Endothelial cell of umbilical vein (primary cell): ENCODE results near the gene AQP1. TPM values are rescaled to one million over a fixed set of nuclear protein-coding genes. Genes with fewer than 3 reads are reported as not detected.

Experiments
- BruUV-seq: library from RNA; stranded (reverse); fragments of 400-500 nt; replicated peaks from 2 replicates; lab custom pipeline; 2021; lab: Mats Ljungman, UMichigan
- CTCF ChIA-PET: fragments of 300-600, 350-600 bp; sonication (Branson Sonifier 250); formaldehyde crosslinking; loops from one replicate; lab custom pipeline; 2021; ENCODE audit warnings: antibody characterized with exemption, inconsistent platforms; lab: Charles Lee
- POLR2A ChIA-PET: fragments of 300-600, 350-600 bp; sonication (Branson Sonifier 250); formaldehyde crosslinking; loops from one replicate; lab custom pipeline; 2021; ENCODE audit warnings: antibody characterized with exemption, inconsistent platforms; lab: Charles Lee
- DNase-seq: peaks from one replicate; pipeline ENCODE4 v3.0.0-alpha.2; 2011; ENCODE audit warnings: low read depth, low spot score
- FAIRE-seq: peaks from 2 replicates; lab custom pipeline; 2011; peaks lifted over from hg19 to GRCh38; lab: Jason Lieb, UNC
- H2AFZ ChIP-seq: 2 replicates; pipeline ENCODE4 v1.6.0; 2012; ENCODE audit warnings: low read depth, low read length, control low read depth, inconsistent platforms
- H3K27ac ChIP-seq: 2 replicates; pipeline ENCODE4 v1.5.1; 2011; ENCODE audit warnings: low read depth, mild to moderate bottlenecking, control low read depth, low read length, moderate library complexity; ENCODE audit not compliant: insufficient read depth
- H3K27me3 ChIP-seq, 2 experiments: 2 replicates each; pipeline versions ENCODE4 v1.6.0 to v1.6.1; 2011; ENCODE audit warnings: low read length in 2 of 2, mixed read lengths in 1 of 2; ENCODE audit not compliant: control insufficient read depth in 2 of 2, insufficient read depth in 2 of 2
- H3K36me3 ChIP-seq, 2 experiments: 2 replicates in 1 of 2; 3 replicates in 1 of 2; pipeline ENCODE4 v1.5.1; 2011; ENCODE audit warnings: low read length in 2 of 2, mild to moderate bottlenecking in 1 of 2, moderate library complexity in 1 of 2; ENCODE audit not compliant: control insufficient read depth in 2 of 2, insufficient read depth in 2 of 2; ENCODE audit errors: extremely low read depth in 1 of 2
- H3K4me1 ChIP-seq: 3 replicates; pipeline ENCODE4 v1.5.1; 2011; ENCODE audit warnings: mild to moderate bottlenecking, low read length; ENCODE audit not compliant: control insufficient read depth, insufficient read depth; ENCODE audit errors: extremely low read depth
- H3K4me2 ChIP-seq: 2 replicates; pipeline ENCODE4 v1.6.1; 2011; ENCODE audit warnings: low read length, control low read depth, mixed read lengths; ENCODE audit not compliant: insufficient read depth
- H3K4me3 ChIP-seq, 3 experiments: fragments of 200-600 bp in 1 of 3; sonication (generic), shearing (Covaris generic) in 1 of 3; replicated peaks in 1 of 3; 2 replicates each; pipeline ENCODE4 v1.5.1; 2011 to 2016; ENCODE audit warnings: control low read depth in 3 of 3, low read length in 3 of 3, mild to moderate bottlenecking in 2 of 3, inconsistent platforms in 1 of 3, low read depth in 1 of 3, moderate library complexity in 1 of 3; ENCODE audit not compliant: insufficient read depth in 1 of 3
- H3K79me2 ChIP-seq: 2 replicates; pipeline ENCODE4 v1.6.0; 2012; ENCODE audit warnings: low read length, inconsistent platforms; ENCODE audit not compliant: control insufficient read depth, insufficient read depth
- H3K9ac ChIP-seq: replicated peaks from 2 replicates; pipeline ENCODE3; 2011; ENCODE audit warnings: low read length, control low read depth; ENCODE audit not compliant: insufficient read depth; ENCODE audit errors: extremely low read depth
- H3K9me1 ChIP-seq: replicated peaks from 3 replicates; pipeline ENCODE4 v1.6.0; 2011; ENCODE audit warnings: mild to moderate bottlenecking, low read length; ENCODE audit not compliant: control insufficient read depth, insufficient read depth; ENCODE audit errors: extremely low read depth
- H3K9me3 ChIP-seq: replicated peaks from 2 replicates; pipeline ENCODE4 v1.5.1; 2012; ENCODE audit warnings: low read length, inconsistent platforms; ENCODE audit not compliant: control insufficient read depth, insufficient read depth
- H4K20me1 ChIP-seq: replicated peaks from 2 replicates; pipeline ENCODE3; 2011; ENCODE audit warnings: mild to moderate bottlenecking, low read length; ENCODE audit not compliant: control insufficient read depth, insufficient read depth; ENCODE audit errors: extremely low read depth
- CTCF ChIP-seq, 2 donors: IDR thresholded peaks; 1 replicate in 1 of 2; 2 replicates in 1 of 2; pipeline ENCODE4 v1.5.1; 2011; ENCODE audit warnings: low read length in 2 of 2, mild to moderate bottlenecking in 2 of 2, moderate library complexity in 2 of 2, control low read depth in 1 of 2, inconsistent platforms in 1 of 2, low read depth in 1 of 2; ENCODE audit not compliant: insufficient read depth in 1 of 2; ENCODE audit errors: extremely low read depth in 1 of 2
- EZH2 ChIP-seq: IDR thresholded peaks from 2 replicates; pipeline ENCODE4 v1.6.1; 2012; ENCODE audit warnings: borderline replicate concordance, low read depth, mild to moderate bottlenecking, moderate library complexity, low read length, inconsistent platforms; ENCODE audit not compliant: severe bottlenecking
- FOS ChIP-seq: IDR thresholded peaks from 2 replicates; pipeline ENCODE4 v1.6.1; 2011; ENCODE audit warnings: mild to moderate bottlenecking, low read length, moderate library complexity, borderline replicate concordance; ENCODE audit not compliant: insufficient read depth
- GATA2 ChIP-seq: IDR thresholded peaks from 2 replicates; pipeline ENCODE4 v1.7.0; 2011; ENCODE audit warnings: low read depth, mild to moderate bottlenecking, moderate library complexity, mixed read lengths, low read length; ENCODE audit not compliant: insufficient read length, insufficient read depth
- JUN ChIP-seq: IDR thresholded peaks from 2 replicates; pipeline ENCODE4 v1.6.1; 2011; ENCODE audit warnings: borderline replicate concordance, low read depth; ENCODE audit not compliant: insufficient read length, insufficient read depth
- MAX ChIP-seq: IDR thresholded peaks from 2 replicates; pipeline ENCODE4 v1.6.1; 2011; ENCODE audit not compliant: insufficient read depth, insufficient read length
- MYC ChIP-seq: IDR thresholded peaks from one replicate; pipeline ENCODE4 v1.6.1; 2011; ENCODE audit warnings: mild to moderate bottlenecking, low read depth, low read length
- POLR2A ChIP-seq: IDR thresholded peaks from 2 replicates; pipeline ENCODE4 v1.6.1; 2012; ENCODE audit warnings: low read depth, mild to moderate bottlenecking, control low read depth, low read length
- POLR2AphosphoS5 ChIP-seq: IDR thresholded peaks from 2 replicates; pipeline ENCODE4 v1.6.1; 2012; ENCODE audit warnings: low read depth, mild to moderate bottlenecking, control low read depth, low read length, moderate library complexity; ENCODE audit not compliant: insufficient read depth
- dilution Hi-C: fragments of 300-500 bp; cut with MboI; formaldehyde crosslinking; loops from one replicate; pipeline ENCODE4 v1.15.0; 2019; ENCODE audit warnings: low sequenced_read_pairs; ENCODE audit not compliant: extremely low pct_ligation_motif_present
- intact Hi-C: fragments of 100-400 bp; cut with micrococcal nuclease; formaldehyde crosslinking; loops from one replicate; pipeline ENCODE4 v1.10.0; 2022
- polyA plus RNA-seq, 4 experiments: library from polyadenylated mRNA; depleted of rRNA in 3 of 4; stranded (reverse) in 3 of 4; unstranded in 1 of 4; fragments of >200 nt; gene quantifications; 2 replicates each; pipeline versions ENCODE4 v1.2.1 to v1.2.3, GENCODE V29; 2011 to 2012; ENCODE audit warnings: missing spikeins in 1 of 4
- total RNA-seq: library from RNA; stranded (reverse); gene quantifications from 2 replicates; pipeline ENCODE4 v1.2.3, GENCODE V29; 2021

The AQP1 gene
- total and polyA plus RNA-seq, 2 donors (not counting 3 experiments of a cell fraction or from before 2014, with no cell fraction given), result 11.7 to 15.9 TPM

GRCh38 chr7:30913821-30914515, 2.3 kb downstream of the AQP1 start:
- H3K4me3 ChIP-seq, result peak overlapping the region in 1 of 3 experiments; percentile 39
- no peak overlapping the region for H2AFZ ChIP-seq
- H4K20me1 ChIP-seq, result no peaks in the 10 kb centered on the region
- H3K36me3 ChIP-seq, result no peaks in the 10 kb centered on the region
- dilution Hi-C loops, result no loop called here
- ChIA-PET POLR2A (no interaction called here), CTCF (interaction anchor here (1.0 to 2.1 kb wide), 5 partner anchors 9 to 209 kb away, joined by 3 to 10 read pairs (median 4); no protein-coding TSS in a partner anchor)
- H3K27me3 ChIP-seq, result no peaks in the 10 kb centered on the region
- DNase-seq, result no peak
- H3K4me1 ChIP-seq, result peaks cover 9% of the 10 kb centered on the region
- BruUV-seq, result no TSS peak
- no peak overlapping the region for H3K4me2 ChIP-seq
- H3K79me2 ChIP-seq, result no peaks in the 10 kb centered on the region
- H3K9ac ChIP-seq, result no peak overlapping the region
- no peaks in the 10 kb centered on the region for H3K9me3 ChIP-seq
- FAIRE-seq, result no peak
- H3K9me1 ChIP-seq, result no peaks in the 10 kb centered on the region
- TF ChIP-seq FOS (no peak), MYC (no peak), CTCF (IDR thresholded peaks at IDR 0.05; ENCODE audit: extremely low read depth in 1 of 2, insufficient read depth in 1 of 2, low read depth in 1 of 2, low read length in 2 of 2) (no peak), POLR2A (no peak), POLR2AphosphoS5 (no peak), JUN (no peak), EZH2 (no peak), GATA2 (no peak), MAX (no peak)
- intact Hi-C loops, result no loop called here
- no peak overlapping the region for H3K27ac ChIP-seq
